HepG2 (cell line): ENCODE measurements around the gene MCRIP2. TPM values are rescaled to one million over a fixed set of nuclear protein-coding genes. Genes with fewer than 3 reads are reported as not detected.

Experiments
- CTCF ChIP-seq: sonication (generic); formaldehyde crosslinking; IDR thresholded peaks from 2 replicates; pipeline ENCODE4 v1.5.0; 2020; ENCODE audit warnings: mild to moderate bottlenecking, missing genetic modification reagents, moderate library complexity
- KLF9 ChIP-seq: IDR thresholded peaks from 2 replicates; pipeline ENCODE4 v1.6.1; 2016; ENCODE audit warnings: low read depth
- NPAS2 ChIP-seq: sonication (generic); formaldehyde crosslinking; IDR thresholded peaks from 2 replicates; pipeline ENCODE4 v1.8.0; 2022; ENCODE audit warnings: mild to moderate bottlenecking, missing genetic modification reagents, borderline replicate concordance
- PTBP1 ChIP-seq: fragments of 200-400 bp; formaldehyde crosslinking; IDR thresholded peaks from 2 replicates; pipeline ENCODE4 v1.6.1; 2018; ENCODE audit warnings: low read length, low read depth; ENCODE audit not compliant: poor library complexity, severe bottlenecking
- REXO4 ChIP-seq: sonication (generic); formaldehyde crosslinking; IDR thresholded peaks from 2 replicates; pipeline ENCODE4 v1.8.0; 2022; ENCODE audit warnings: missing genetic modification reagents, mild to moderate bottlenecking, borderline replicate concordance
- SNAI1 ChIP-seq: sonication (generic); formaldehyde crosslinking; IDR thresholded peaks from 2 replicates; pipeline ENCODE4 v1.5.0; 2020; ENCODE audit warnings: mild to moderate bottlenecking, missing genetic modification reagents, borderline replicate concordance
- SP140L ChIP-seq: sonication (generic); formaldehyde crosslinking; IDR thresholded peaks from 2 replicates; pipeline ENCODE4 v1.4.0; 2020; ENCODE audit warnings: missing genetic modification reagents, borderline replicate concordance
- SYNCRIP ChIP-seq: fragments of 200-400 bp; formaldehyde crosslinking; IDR thresholded peaks from 2 replicates; pipeline ENCODE4 v1.6.1; 2018; ENCODE audit warnings: mild to moderate bottlenecking, low read depth, low read length; ENCODE audit not compliant: insufficient read depth
- TRAFD1 ChIP-seq: sonication (generic); formaldehyde crosslinking; IDR thresholded peaks from 2 replicates; pipeline ENCODE4 v1.5.1; 2020; ENCODE audit warnings: missing genetic modification reagents, mild to moderate bottlenecking, borderline replicate concordance
- U2AF2 ChIP-seq: fragments of 200-400 bp; formaldehyde crosslinking; IDR thresholded peaks from 2 replicates; pipeline ENCODE4 v1.6.1; 2017; ENCODE audit warnings: low read depth, mild to moderate bottlenecking, low read length
- ZC3H4 ChIP-seq: sonication (generic); formaldehyde crosslinking; IDR thresholded peaks from 2 replicates; pipeline ENCODE4 v1.4.0; 2020; ENCODE audit warnings: missing genetic modification reagents, borderline replicate concordance
- ZNF720 ChIP-seq: sonication (generic); formaldehyde crosslinking; IDR thresholded peaks from 2 replicates; pipeline ENCODE4 v1.4.0; 2020; ENCODE audit warnings: missing genetic modification reagents
- ZNF776 ChIP-seq: sonication (generic); formaldehyde crosslinking; IDR thresholded peaks from 2 replicates; pipeline ENCODE4 v1.4.0; 2020; ENCODE audit warnings: mild to moderate bottlenecking, missing genetic modification reagents
- polyA plus RNA-seq, 8 experiments: library from polyadenylated mRNA; depleted of rRNA in 3 of 8; stranded (reverse) in 7 of 8; unstranded in 1 of 8; fragments of >200 nt; fragmentation: Illumina TruSeq in 4 of 8; extraction: Trizol in 4 of 8; gene quantifications; 2 replicates each; pipeline versions ENCODE4 v1.2.1 to v1.2.3, GENCODE V29; 2011 to 2016; ENCODE audit warnings: low read depth in 4 of 8, missing spikeins in 1 of 8, mixed read lengths in 1 of 8; ENCODE audit not compliant: insufficient read depth in 1 of 8
- total RNA-seq, 5 experiments: library from RNA; depleted of rRNA; stranded (reverse); fragments of >200 nt; fragmentation: Illumina TruSeq; extraction: Trizol; gene quantifications; 2 replicates each; pipeline ENCODE4 v1.2.3, GENCODE V29; 2016; ENCODE audit warnings: low read depth in 1 of 5
- TF ChIP-seq, protein P1 (sequence below): sonication (generic); formaldehyde crosslinking; IDR thresholded peaks from 2 replicates; pipeline ENCODE4 v1.4.0; 2020; ENCODE audit warnings: missing genetic modification reagents
- TF ChIP-seq, protein P2 (sequence below): sonication (generic); formaldehyde crosslinking; IDR thresholded peaks from 2 replicates; pipeline ENCODE4 v1.4.0; 2020; ENCODE audit warnings: missing genetic modification reagents, borderline replicate concordance
- TF ChIP-seq, protein P3 (sequence below): sonication (generic); formaldehyde crosslinking; IDR thresholded peaks from 2 replicates; pipeline ENCODE4 v1.4.0; 2020; ENCODE audit warnings: missing genetic modification reagents, borderline replicate concordance

The MCRIP2 gene
- total and polyA plus RNA-seq, 2 of the 13 experiments (the other 11 are each of a cell fraction or from before 2014, with no cell fraction given) = 39.6 to 76.7 TPM

DNA sequence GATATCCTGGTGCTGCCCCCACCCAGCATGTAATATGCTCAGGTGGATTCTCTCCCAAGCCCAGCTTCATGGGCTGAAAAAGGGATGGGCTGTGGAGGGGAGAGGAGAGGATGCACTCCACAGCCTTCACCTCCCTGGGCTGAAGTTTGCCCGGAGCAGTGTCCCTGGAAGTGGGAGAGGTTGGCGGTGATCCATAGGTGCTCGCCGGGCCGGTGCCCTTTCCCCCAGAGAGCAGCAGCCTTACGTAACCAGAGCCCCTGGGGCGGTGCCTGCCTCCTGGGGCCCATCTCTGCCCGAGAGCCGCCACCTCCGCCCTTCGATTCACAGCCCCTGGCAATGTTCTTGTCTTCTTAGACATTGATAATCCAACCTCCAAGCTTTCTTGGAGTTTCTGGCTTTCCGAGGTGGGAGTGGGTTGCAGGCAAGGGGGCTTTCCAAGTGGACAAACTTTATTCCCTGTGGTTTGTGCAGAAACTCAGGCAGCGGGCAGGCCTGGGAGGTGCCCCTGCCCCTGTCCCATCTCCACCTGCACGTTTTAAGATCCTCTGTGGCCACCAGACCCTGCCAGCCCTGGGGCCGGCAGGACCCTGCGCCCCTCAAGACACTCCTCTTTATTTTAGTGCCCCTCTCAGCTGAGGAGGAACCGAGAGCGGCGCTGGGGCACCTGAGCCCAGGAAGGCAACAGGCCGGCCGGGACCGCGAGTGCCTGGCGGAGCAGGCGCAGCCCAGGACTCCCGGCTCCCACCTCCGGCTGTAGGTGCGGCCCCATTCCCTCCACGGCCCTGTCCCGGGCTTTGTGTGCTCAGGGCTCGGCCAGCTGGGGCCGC is 4.4 kb downstream of the MCRIP2 start (continued):
- TF ChIP-seq TRAFD1 = no peak
- TF ChIP-seq, protein P1, sequence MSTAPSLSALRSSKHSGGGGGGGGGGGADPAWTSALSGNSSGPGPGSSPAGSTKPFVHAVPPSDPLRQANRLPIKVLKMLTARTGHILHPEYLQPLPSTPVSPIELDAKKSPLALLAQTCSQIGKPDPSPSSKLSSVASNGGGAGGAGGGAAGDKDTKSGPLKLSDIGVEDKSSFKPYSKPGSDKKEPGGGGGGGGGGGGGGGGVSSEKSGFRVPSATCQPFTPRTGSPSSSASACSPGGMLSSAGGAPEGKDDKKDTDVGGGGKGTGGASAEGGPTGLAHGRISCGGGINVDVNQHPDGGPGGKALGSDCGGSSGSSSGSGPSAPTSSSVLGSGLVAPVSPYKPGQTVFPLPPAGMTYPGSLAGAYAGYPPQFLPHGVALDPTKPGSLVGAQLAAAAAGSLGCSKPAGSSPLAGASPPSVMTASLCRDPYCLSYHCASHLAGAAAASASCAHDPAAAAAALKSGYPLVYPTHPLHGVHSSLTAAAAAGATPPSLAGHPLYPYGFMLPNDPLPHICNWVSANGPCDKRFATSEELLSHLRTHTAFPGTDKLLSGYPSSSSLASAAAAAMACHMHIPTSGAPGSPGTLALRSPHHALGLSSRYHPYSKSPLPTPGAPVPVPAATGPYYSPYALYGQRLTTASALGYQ (CRISPR knock-in tag) = no peak
- TF ChIP-seq, protein P2, sequence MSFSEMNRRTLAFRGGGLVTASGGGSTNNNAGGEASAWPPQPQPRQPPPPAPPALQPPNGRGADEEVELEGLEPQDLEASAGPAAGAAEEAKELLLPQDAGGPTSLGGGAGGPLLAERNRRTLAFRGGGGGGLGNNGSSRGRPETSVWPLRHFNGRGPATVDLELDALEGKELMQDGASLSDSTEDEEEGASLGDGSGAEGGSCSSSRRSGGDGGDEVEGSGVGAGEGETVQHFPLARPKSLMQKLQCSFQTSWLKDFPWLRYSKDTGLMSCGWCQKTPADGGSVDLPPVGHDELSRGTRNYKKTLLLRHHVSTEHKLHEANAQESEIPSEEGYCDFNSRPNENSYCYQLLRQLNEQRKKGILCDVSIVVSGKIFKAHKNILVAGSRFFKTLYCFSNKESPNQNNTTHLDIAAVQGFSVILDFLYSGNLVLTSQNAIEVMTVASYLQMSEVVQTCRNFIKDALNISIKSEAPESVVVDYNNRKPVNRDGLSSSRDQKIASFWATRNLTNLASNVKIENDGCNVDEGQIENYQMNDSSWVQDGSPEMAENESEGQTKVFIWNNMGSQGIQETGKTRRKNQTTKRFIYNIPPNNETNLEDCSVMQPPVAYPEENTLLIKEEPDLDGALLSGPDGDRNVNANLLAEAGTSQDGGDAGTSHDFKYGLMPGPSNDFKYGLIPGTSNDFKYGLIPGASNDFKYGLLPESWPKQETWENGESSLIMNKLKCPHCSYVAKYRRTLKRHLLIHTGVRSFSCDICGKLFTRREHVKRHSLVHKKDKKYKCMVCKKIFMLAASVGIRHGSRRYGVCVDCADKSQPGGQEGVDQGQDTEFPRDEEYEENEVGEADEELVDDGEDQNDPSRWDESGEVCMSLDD = no peak
- no peak for TF ChIP-seq ZC3H4 (CRISPR knock-in tag)
- TF ChIP-seq SP140L (CRISPR knock-in tag) = no peak
- TF ChIP-seq NPAS2 (CRISPR knock-in tag) = no peak
- TF ChIP-seq U2AF2 = no peak
- no peak for TF ChIP-seq REXO4 (CRISPR knock-in tag)
- TF ChIP-seq SNAI1 (CRISPR knock-in tag) = no peak
- no peak for TF ChIP-seq ZNF720
- no peak for TF ChIP-seq ZNF776 (CRISPR knock-in tag)
- no peak; the same call in 1 of the 2 replicates for TF ChIP-seq CTCF
- TF ChIP-seq SYNCRIP = no peak
- no peak for TF ChIP-seq KLF9 (CRISPR knock-in tag)
- TF ChIP-seq, protein P3, sequence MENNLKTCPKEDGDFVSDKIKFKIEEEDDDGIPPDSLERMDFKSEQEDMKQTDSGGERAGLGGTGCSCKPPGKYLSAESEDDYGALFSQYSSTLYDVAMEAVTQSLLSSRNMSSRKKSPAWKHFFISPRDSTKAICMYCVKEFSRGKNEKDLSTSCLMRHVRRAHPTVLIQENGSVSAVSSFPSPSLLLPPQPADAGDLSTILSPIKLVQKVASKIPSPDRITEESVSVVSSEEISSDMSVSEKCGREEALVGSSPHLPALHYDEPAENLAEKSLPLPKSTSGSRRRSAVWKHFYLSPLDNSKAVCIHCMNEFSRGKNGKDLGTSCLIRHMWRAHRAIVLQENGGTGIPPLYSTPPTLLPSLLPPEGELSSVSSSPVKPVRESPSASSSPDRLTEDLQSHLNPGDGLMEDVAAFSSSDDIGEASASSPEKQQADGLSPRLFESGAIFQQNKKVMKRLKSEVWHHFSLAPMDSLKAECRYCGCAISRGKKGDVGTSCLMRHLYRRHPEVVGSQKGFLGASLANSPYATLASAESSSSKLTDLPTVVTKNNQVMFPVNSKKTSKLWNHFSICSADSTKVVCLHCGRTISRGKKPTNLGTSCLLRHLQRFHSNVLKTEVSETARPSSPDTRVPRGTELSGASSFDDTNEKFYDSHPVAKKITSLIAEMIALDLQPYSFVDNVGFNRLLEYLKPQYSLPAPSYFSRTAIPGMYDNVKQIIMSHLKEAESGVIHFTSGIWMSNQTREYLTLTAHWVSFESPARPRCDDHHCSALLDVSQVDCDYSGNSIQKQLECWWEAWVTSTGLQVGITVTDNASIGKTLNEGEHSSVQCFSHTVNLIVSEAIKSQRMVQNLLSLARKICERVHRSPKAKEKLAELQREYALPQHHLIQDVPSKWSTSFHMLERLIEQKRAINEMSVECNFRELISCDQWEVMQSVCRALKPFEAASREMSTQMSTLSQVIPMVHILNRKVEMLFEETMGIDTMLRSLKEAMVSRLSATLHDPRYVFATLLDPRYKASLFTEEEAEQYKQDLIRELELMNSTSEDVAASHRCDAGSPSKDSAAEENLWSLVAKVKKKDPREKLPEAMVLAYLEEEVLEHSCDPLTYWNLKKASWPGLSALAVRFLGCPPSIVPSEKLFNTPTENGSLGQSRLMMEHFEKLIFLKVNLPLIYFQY (CRISPR knock-in tag) = no peak
- TF ChIP-seq PTBP1 = no peak
